B cell (primary cell): ENCODE measurements around the gene PPP6R2. TPM values are rescaled to one million over a fixed set of nuclear protein-coding genes. Genes with fewer than 3 reads are reported as not detected.
"Not testable (repeated sequence)": the region's sequence is repeated elsewhere in the genome, so short reads cannot be mapped to it uniquely, and the experiment has no call there.

ENCODE experiments used
- ATAC-seq: fragments of 200-7000 bp; cut with Tn5 transposase; one replicate; pipeline ENCODE4 v1.10.0; 2021; ENCODE audit warnings: low read depth, mild to moderate bottlenecking, moderate number of reproducible peaks, moderate library complexity
- CTCF ChIA-PET: fragments of 350-600 bp; sonication (Branson Sonifier 250); formaldehyde crosslinking; loops from one replicate; lab custom pipeline; 2021; ENCODE audit warnings: antibody characterized with exemption, inconsistent platforms; lab: Charles Lee
- POLR2A ChIA-PET: fragments of 350-600 bp; sonication (Branson Sonifier 250); formaldehyde crosslinking; loops from one replicate; lab custom pipeline; 2021; ENCODE audit warnings: antibody characterized with exemption; lab: Charles Lee
- DNase-seq: peaks from one replicate; pipeline ENCODE4 v3.0.0; 2013
- H2AFZ ChIP-seq: 2 replicates; pipeline ENCODE4 v1.6.1; 2012; ENCODE audit warnings: mild to moderate bottlenecking, low read depth, low read length; ENCODE audit not compliant: insufficient read depth, poor library complexity, severe bottlenecking
- H3K27ac ChIP-seq, 2 donors: 1 replicate in 1 of 2; 2 replicates in 1 of 2; pipeline ENCODE4 v1.5.1; 2012 to 2013; ENCODE audit warnings: low read length in 2 of 2, mild to moderate bottlenecking in 2 of 2, moderate library complexity in 1 of 2
- H3K27me3 ChIP-seq, 4 experiments: fragments of 200-600 bp in 1 of 4; sonication (generic) in 1 of 4; replicated peaks in 1 of 4; 1 replicate in 2 of 4; 2 replicates in 2 of 4; pipeline versions ENCODE4 v1.6.1 to v1.7.0; 2013 to 2016; ENCODE audit warnings: low read length in 3 of 4, mild to moderate bottlenecking in 2 of 4, mixed read lengths in 1 of 4, moderate library complexity in 1 of 4; ENCODE audit not compliant: insufficient read depth in 4 of 4, control insufficient read depth in 3 of 4; ENCODE audit errors: control extremely low read depth in 1 of 4
- H3K36me3 ChIP-seq, 2 experiments: replicated peaks in 1 of 2; 1 replicate in 1 of 2; 2 replicates in 1 of 2; pipeline versions ENCODE4 v1.6.1 to v1.7.1; 2013; ENCODE audit warnings: low read length in 1 of 2; ENCODE audit not compliant: insufficient read depth in 2 of 2, control insufficient read depth in 1 of 2; ENCODE audit errors: control extremely low read depth in 1 of 2, extremely low read depth in 1 of 2
- H3K4me1 ChIP-seq, 2 donors: fragments of 200-600 bp in 1 of 2; sonication (generic) in 1 of 2; 1 replicate in 1 of 2; 2 replicates in 1 of 2; pipeline versions ENCODE4 v1.5.1 to v1.6.1; 2013 to 2017; ENCODE audit warnings: low read length in 2 of 2; ENCODE audit not compliant: control insufficient read depth in 2 of 2, insufficient read depth in 2 of 2
- H3K4me2 ChIP-seq: replicated peaks from 2 replicates; pipeline ENCODE3; 2012; ENCODE audit warnings: mild to moderate bottlenecking, low read depth, low read length; ENCODE audit not compliant: poor library complexity, severe bottlenecking
- H3K4me3 ChIP-seq, 5 experiments: fragments of 200-600 bp in 1 of 5; sonication (generic) in 1 of 5; 1 replicate in 3 of 5; 2 replicates in 2 of 5; pipeline versions ENCODE4 v1.5.1 to v1.7.0; 2011 to 2016; ENCODE audit warnings: low read length in 4 of 5, mild to moderate bottlenecking in 4 of 5, low read depth in 2 of 5, control low read depth in 1 of 5, moderate library complexity in 1 of 5; ENCODE audit not compliant: insufficient read depth in 1 of 5; ENCODE audit errors: control extremely low read depth in 1 of 5, extremely low read depth in 1 of 5
- H3K79me2 ChIP-seq: fragments of 200-600 bp; sonication (generic); one replicate; pipeline ENCODE4 v1.6.0; 2016; ENCODE audit warnings: low read length; ENCODE audit not compliant: control insufficient read depth, insufficient read depth
- H3K9ac ChIP-seq: fragments of 200-600 bp; sonication (generic); 2 replicates; pipeline ENCODE4 v1.6.1; 2017; ENCODE audit warnings: mild to moderate bottlenecking, low read length, moderate library complexity
- H3K9me3 ChIP-seq, 3 donors: one replicate each; pipeline versions ENCODE4 v1.6.1 to v1.7.1; 2013; ENCODE audit warnings: low read length in 2 of 3; ENCODE audit not compliant: control insufficient read depth in 2 of 3, insufficient read depth in 1 of 3; ENCODE audit errors: control extremely low read depth in 1 of 3
- H4K20me1 ChIP-seq: 2 replicates; pipeline ENCODE4 v1.6.0; 2012; ENCODE audit warnings: mild to moderate bottlenecking, low read length; ENCODE audit not compliant: insufficient read depth, control insufficient read depth, poor library complexity, severe bottlenecking
- H3K27ac Mint-ChIP-seq: one replicate; pipeline ENCODE4 v1.8.0; 2021; ENCODE audit warnings: mixed read lengths
- H3K27me3 Mint-ChIP-seq: one replicate; pipeline ENCODE4 v1.8.0; 2021; ENCODE audit warnings: mixed read lengths
- H3K4me1 Mint-ChIP-seq: one replicate; pipeline ENCODE4 v1.8.0; 2021; ENCODE audit warnings: mixed read lengths
- H3K4me3 Mint-ChIP-seq: one replicate; pipeline ENCODE4 v1.8.0; 2021; ENCODE audit warnings: mixed read lengths
- H3K9me3 Mint-ChIP-seq: one replicate; pipeline ENCODE4 v1.8.0; 2022; ENCODE audit warnings: mixed read lengths; ENCODE audit not compliant: insufficient read depth
- EZH2 ChIP-seq: IDR thresholded peaks from 2 replicates; pipeline ENCODE4 v1.6.1; 2012; ENCODE audit warnings: borderline replicate concordance, low read depth, mild to moderate bottlenecking, moderate library complexity, low read length; ENCODE audit not compliant: insufficient read depth, poor library complexity, severe bottlenecking
- WGBS: methylation state at CpG from one replicate; pipeline ENCODE4 v1.1.5; 2013; ENCODE audit warnings: missing lambda C conversion rate; ENCODE audit not compliant: insufficient coverage; 5-methylcytosine and 5-hydroxymethylcytosine counted together
- intact Hi-C: fragments of 100-400 bp; cut with micrococcal nuclease; formaldehyde crosslinking; loops from one replicate; pipeline ENCODE4 v1.10.0; 2022
- polyA plus RNA-seq: library from polyadenylated mRNA; depleted of rRNA; stranded (reverse); fragments of >200 nt; gene quantifications from 2 replicates; pipeline ENCODE4 v1.2.3, GENCODE V29; 2012
- total RNA-seq, 2 donors: library from RNA; stranded (reverse); fragments of 120-200 nt in 1 of 2; gene quantifications; 1 replicate in 1 of 2; 2 replicates in 1 of 2; pipeline versions ENCODE4 v1.2.3 to v1.2.4, GENCODE V29; 2013 to 2022

Gene PPP6R2
- total and polyA plus RNA-seq, 2 donors (not counting 1 experiment from before 2014, with no cell fraction given): 91.4 to 98.7 TPM

- Mint-ChIP-seq H3K4me1 (peaks cover 28% of the 10 kb centered on the region), H3K27me3 (no peaks in the 10 kb centered on the region), H3K4me3 (no peak overlapping the region), H3K9me3 (no peaks in the 10 kb centered on the region), H3K27ac (no peak overlapping the region)
- ChIA-PET POLR2A (interaction anchor here (0.6 to 0.7 kb wide), 2 partner anchors 92 to 204 kb away, joined by 3 to 4 read pairs; no protein-coding TSS in a partner anchor), CTCF (interaction anchor here (0.6 to 1.2 kb wide), 3 partner anchors 16 to 257 kb away, joined by 3 to 4 read pairs (median 3); no protein-coding TSS in a partner anchor)
- Histone ChIP-seq H4K20me1 (peaks cover 80% of the 10 kb centered on the region), H3K4me2 (no peak overlapping the region), H3K27me3 (no peaks in the 10 kb centered on the region), H3K27ac (no peak overlapping the region), H3K4me1 (peaks cover 0 to 2% of the 10 kb centered on the region in 2 donors), H3K79me2 (peaks cover 93% of the 10 kb centered on the region), H3K4me3 (no peak overlapping the region), H3K9me3 (no peaks in the 10 kb centered on the region), H2AFZ (no peak overlapping the region), H3K9ac (no peak overlapping the region), H3K36me3 (peaks cover 11 to 26% of the 10 kb centered on the region in 2 experiments)
- intact Hi-C loops: no loop called here
- WGBS: 92% methylated on average over 6 of the region's 8 CpGs
- no peak for TF ChIP-seq EZH2
- ATAC-seq (no peak), DNase-seq (no peak)
Measured at GRCh38 chr22:50363166-50363802, 20.2 kb downstream of the PPP6R2 start.

DNA sequence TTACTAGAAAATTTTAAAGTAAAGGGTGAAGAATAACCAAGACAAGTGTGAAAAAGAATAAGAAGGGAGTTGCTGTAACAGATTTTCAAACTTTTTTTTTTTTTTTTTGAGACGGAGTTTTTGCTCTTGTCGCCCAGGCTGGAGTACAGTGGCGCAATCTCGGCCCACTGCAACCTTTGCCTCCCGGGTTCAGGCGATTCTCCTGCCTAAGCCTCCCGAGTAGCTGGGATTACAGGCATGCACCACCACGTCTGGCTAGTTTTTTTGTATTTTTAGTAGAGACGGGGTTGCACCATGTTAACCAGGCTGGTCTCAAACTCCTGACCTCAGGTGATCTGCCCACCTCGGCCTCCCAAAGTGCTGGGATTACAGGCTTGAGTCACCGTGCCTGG lies 20.7 kb downstream of the PPP6R2 start:
- peaks cover 26% of the 10 kb centered on the region for H3K4me1 Mint-ChIP-seq
- intact Hi-C loops, H3K4me3 Mint-ChIP-seq, H3K9me3 Mint-ChIP-seq, H3K9ac ChIP-seq, ATAC-seq, H3K4me2 ChIP-seq, DNase-seq, H3K27ac Mint-ChIP-seq, H3K27me3 Mint-ChIP-seq, H3K27me3 ChIP-seq, H3K9me3 ChIP-seq, H3K27ac ChIP-seq, H2AFZ ChIP-seq, H3K4me1 ChIP-seq, H3K4me3 ChIP-seq: not testable (repeated sequence)
- Histone ChIP-seq H4K20me1 (peaks cover 75% of the 10 kb centered on the region), H3K36me3 (peaks cover 11 to 26% of the 10 kb centered on the region in 2 experiments), H3K79me2 (peaks cover 90% of the 10 kb centered on the region)
- POLR2A ChIA-PET: interaction anchor here (0.7 kb wide), 1 partner anchor 93 kb away, joined by 4 read pairs; no protein-coding TSS in a partner anchor
- CTCF ChIA-PET: interaction anchor here (1.2 kb wide), 1 partner anchor 16 kb away, joined by 3 read pairs; no protein-coding TSS in a partner anchor
- 93% methylated on average over 10 of the region's 11 CpGs for WGBS
